Astrocyte of the cerebellum (primary cell): ENCODE results near the gene TBX5.

Experiments
- DNase-seq: peaks from one replicate; pipeline ENCODE4 v3.0.0-alpha.2; 2011; ENCODE audit warnings: low read depth
- H3K4me3 ChIP-seq: 2 replicates; pipeline ENCODE4 v1.5.1; 2011; ENCODE audit warnings: mild to moderate bottlenecking, low read depth, low read length, moderate library complexity
- CTCF ChIP-seq: IDR thresholded peaks from 2 replicates; pipeline ENCODE4 v1.5.1; 2012; ENCODE audit warnings: low read length, low read depth, moderate library complexity, mild to moderate bottlenecking; ENCODE audit errors: missing control alignments
- in situ Hi-C: cut with HindIII; loops from 2 replicates; pipeline ENCODE4 v1.10.0; 2017; ENCODE audit warnings: low sequenced_read_pairs

The TBX5 gene

GRCh38 chr12:114441039-114441383 lies 35.1 kb upstream of the TBX5 start:
- no peak for DNase-seq
- no peak for TF ChIP-seq CTCF
- no peak overlapping the region for H3K4me3 ChIP-seq
- in situ Hi-C loops, result no loop called here

DNA sequence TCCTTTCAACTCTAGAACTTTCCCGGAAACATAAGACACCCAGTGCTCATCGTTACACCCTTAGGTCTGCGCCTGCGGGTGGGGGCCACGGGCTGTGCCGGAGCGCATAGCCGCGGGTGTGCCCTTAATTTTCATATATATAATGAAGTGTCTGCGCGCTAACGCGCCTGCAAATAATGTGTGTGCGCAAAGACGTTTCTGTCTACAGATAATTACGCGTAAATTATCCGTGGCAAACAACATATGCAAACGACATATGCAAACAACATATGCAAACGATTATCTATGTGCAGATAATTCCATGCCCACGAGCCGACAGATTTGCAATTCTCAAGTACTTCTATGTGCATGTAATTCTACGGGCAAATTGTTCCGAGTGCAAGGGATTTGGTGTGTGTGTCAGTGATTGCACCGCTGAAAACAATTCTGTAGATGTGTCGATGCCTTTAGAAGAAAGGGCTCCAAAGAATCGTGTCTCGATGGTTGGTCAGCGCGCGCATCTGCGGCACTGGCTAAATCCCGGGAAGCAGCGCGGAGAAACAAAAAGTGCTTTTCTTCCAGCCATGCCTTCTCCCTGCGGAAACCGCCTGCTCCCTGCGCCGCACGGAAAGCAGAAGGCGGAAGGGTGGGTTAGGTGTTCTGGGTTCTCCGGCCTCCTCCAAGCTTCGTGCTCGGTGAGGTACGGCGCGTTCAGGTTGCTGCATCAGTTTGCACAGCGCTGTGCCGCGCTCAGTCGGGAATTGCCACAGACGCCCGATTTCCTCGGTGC lies 34.5 kb upstream of the TBX5 start:
- no peak overlapping the region for H3K4me3 ChIP-seq
- in situ Hi-C loops, result no loop called here

GRCh38 chr12:114439817-114440216 lies 33.9 kb upstream of the TBX5 start:
- no peak for TF ChIP-seq CTCF
- no peak overlapping the region for H3K4me3 ChIP-seq
- no peak for DNase-seq
- in situ Hi-C loops, result no loop called here

More for the DNA sequence above, 34.5 kb upstream of the TBX5 start:
- TF ChIP-seq CTCF, result no peak
- no peak for DNase-seq

GRCh38 chr12:114439261-114439683 lies 33.3 kb upstream of the TBX5 start:
- TF ChIP-seq CTCF, result no peak
- no peak for DNase-seq
- in situ Hi-C loops, result no loop called here
- no peak overlapping the region for H3K4me3 ChIP-seq

GRCh38 chr12:114438635-114439256 lies 32.8 kb upstream of the TBX5 start:
- in situ Hi-C loops, result no loop called here
- DNase-seq, result no peak
- H3K4me3 ChIP-seq, result no peak overlapping the region
- TF ChIP-seq CTCF, result no peak

GRCh38 chr12:114434341-114434740 lies 28.4 kb upstream of the TBX5 start:
- no peak for DNase-seq
- in situ Hi-C loops, result no loop called here
- no peak overlapping the region for H3K4me3 ChIP-seq
- TF ChIP-seq CTCF, result no peak
